T-helper 2 cell treated with Interferon-gamma antibody and Interleukin-4, amounts not matched to agents 5 μg/mL and 100 μg/mL, for 36 hours (primary cell): ENCODE data around the gene AGBL5.

ENCODE experiments used
- DNase-seq: peaks from one replicate; pipeline ENCODE4 v3.0.0; 2021; ENCODE audit warnings: low spot score
- H3K27ac Mint-ChIP-seq: one replicate; pipeline ENCODE4 v1.8.0; 2021; ENCODE audit warnings: mild to moderate bottlenecking, mixed read lengths
- H3K27me3 Mint-ChIP-seq: one replicate; pipeline ENCODE4 v1.8.0; 2021; ENCODE audit warnings: low read depth, mixed read lengths
- H3K36me3 Mint-ChIP-seq: one replicate; pipeline ENCODE4 v1.8.0; 2021; ENCODE audit warnings: low read depth, mixed read lengths
- H3K4me1 Mint-ChIP-seq: one replicate; pipeline ENCODE4 v1.8.0; 2021; ENCODE audit warnings: low read depth, mixed read lengths
- H3K4me3 Mint-ChIP-seq: one replicate; pipeline ENCODE4 v1.8.0; 2022; ENCODE audit warnings: mild to moderate bottlenecking, moderate library complexity, mixed read lengths
- H3K9me3 Mint-ChIP-seq: one replicate; pipeline ENCODE4 v1.8.0; 2021; ENCODE audit warnings: mixed read lengths

Gene AGBL5

DNA sequence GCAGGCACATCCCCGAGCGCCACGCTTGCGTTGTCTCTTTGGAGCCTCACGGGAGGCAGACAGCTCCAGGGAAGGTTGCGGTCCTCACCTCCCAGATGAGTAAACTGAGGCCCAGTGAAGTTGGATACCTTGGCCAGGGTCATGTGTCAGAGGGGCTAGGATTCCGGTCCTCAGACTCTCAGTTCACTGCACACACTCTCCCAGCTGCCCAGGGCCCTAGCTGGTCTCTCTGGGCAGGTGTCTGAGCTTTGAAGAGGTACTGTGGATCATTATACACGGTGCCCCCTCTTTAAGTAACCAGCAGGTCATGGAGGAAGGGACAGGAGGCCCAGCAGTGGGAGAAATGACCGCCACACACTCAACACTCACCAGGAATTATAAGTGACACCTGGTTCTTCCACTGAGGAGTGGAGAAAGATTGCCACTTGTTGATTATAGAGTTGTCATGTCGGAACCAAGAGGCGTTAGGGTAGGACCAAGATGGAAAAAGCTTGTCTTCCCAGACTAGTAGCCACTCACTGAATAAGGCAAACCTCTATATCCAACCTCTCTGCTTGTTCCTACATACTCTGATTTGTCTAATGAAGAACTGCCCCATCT is 18.1 kb upstream of the AGBL5 start:
- Mint-ChIP-seq H3K4me1 (peaks cover 39% of the 10 kb centered on the region), H3K4me3 (peak overlapping the region; percentile 96), H3K36me3 (peaks cover 52% of the 10 kb centered on the region), H3K9me3 (no peaks in the 10 kb centered on the region), H3K27ac (peak overlapping the region; percentile 86), H3K27me3 (no peaks in the 10 kb centered on the region)
- no peak for DNase-seq

DNA sequence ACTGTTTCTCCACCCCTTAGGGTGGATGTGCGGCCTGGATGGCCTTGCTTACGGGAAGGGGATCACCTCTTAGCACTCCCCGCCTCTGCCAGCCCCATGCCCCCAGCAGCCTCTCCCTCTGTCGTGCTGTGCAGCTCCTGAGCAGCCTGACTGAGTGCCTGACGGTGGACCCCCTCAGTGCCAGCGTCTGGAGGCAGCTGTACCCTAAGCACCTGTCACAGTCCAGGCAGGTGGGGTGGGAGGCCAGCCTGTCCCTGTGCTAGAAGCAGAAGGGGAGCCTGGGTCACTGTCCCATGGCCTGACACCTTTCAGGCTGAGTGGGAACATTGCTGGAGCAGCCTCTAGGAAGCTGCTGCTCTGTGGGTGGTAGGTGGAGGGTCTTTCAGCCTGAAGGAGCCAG is 13.5 kb upstream of the AGBL5 start:
- no peak for DNase-seq
- Mint-ChIP-seq H3K4me3 (no peak overlapping the region), H3K4me1 (peaks cover 20% of the 10 kb centered on the region), H3K36me3 (peaks cover 69% of the 10 kb centered on the region), H3K27me3 (no peaks in the 10 kb centered on the region), H3K9me3 (no peaks in the 10 kb centered on the region), H3K27ac (no peak overlapping the region)

DNA sequence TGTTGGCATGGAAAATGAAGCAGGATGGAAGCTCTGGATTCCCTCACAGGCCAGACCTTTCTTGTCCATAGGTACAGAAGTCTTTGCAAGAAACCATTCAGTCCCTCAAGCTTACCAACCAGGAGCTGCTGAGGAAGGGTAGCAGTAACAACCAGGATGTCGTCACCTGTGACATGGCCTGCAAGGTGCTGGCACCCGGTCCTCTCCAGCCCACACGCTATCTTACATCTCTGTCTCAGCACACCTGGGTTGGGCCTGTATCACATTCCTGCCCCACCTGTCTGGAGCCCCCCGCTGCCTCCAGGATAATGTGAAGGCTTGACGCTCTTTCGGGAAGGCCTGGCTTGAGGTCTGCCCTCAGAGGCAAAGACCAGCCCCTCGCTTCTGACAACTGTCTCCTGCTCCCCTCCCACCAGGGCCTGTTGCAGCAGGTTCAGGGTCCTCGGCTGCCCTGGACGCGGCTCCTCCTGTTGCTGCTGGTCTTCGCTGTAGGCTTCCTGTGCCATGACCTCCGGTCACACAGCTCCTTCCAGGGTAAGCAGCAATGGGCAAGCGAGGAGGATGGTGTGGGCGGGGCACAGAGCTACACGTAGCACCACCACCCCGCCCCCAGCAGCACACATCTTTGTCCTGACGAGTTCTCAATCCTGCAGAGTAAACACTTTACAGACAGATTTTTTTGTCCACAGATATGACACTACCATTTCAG is 12.7 kb upstream of the AGBL5 start:
- Mint-ChIP-seq H3K27ac (no peak overlapping the region), H3K4me3 (no peak overlapping the region), H3K9me3 (no peaks in the 10 kb centered on the region), H3K27me3 (no peaks in the 10 kb centered on the region), H3K36me3 (peaks cover 64% of the 10 kb centered on the region), H3K4me1 (peaks cover 15% of the 10 kb centered on the region)
- no peak for DNase-seq

- no peak overlapping the region for H3K4me3 Mint-ChIP-seq
- no peak for DNase-seq
- peaks cover 9% of the 10 kb centered on the region for H3K4me1 Mint-ChIP-seq
- no peaks in the 10 kb centered on the region for H3K9me3 Mint-ChIP-seq
- H3K36me3 Mint-ChIP-seq, result peaks cover 60% of the 10 kb centered on the region
- H3K27ac Mint-ChIP-seq, result no peak overlapping the region
- H3K27me3 Mint-ChIP-seq, result no peaks in the 10 kb centered on the region
These were observed 12.0 kb upstream of the AGBL5 start for GRCh38 chr2:27039426-27039825.

DNA sequence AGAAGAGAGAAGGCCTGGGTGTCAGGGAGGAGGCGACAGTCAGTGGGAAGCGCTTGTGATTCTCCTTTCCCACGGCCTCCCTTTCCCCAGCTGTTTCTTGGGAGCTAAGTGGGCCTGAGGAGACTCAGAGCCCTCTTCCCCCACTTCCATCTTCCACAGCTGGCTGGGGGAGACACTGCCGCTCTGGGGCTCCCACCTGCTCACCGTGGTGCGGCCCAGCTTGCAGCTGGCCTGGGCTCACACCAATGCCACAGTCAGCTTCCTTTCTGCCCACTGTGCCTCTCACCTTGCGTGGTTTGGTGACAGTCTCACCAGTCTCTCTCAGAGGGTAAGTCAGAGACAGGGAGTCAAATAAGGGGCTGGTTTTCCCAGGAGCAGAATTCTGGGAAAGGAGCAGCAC is 11.6 kb upstream of the AGBL5 start:
- Mint-ChIP-seq H3K27ac (no peak overlapping the region), H3K4me3 (no peak overlapping the region), H3K9me3 (no peaks in the 10 kb centered on the region), H3K36me3 (peaks cover 60% of the 10 kb centered on the region), H3K4me1 (peaks cover 8% of the 10 kb centered on the region), H3K27me3 (no peaks in the 10 kb centered on the region)
- no peak for DNase-seq

DNA sequence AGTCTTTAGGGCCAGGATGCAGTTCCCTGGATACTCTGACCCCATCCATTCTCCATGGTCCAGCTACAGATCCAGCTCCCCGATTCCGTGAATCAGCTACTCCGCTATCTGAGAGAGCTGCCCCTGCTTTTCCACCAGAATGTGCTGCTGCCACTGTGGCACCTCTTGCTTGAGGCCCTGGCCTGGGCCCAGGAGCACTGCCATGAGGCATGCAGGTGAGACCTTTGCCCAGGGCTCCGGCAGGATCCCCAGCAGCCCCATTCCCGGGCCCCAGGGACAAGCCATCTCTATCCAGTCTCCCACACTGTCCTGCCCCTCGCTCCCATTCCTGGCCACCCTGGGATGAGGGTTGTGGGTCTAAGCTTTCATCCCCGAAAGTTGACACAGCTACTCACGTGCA is 11.2 kb upstream of the AGBL5 start:
- Mint-ChIP-seq H3K9me3 (no peaks in the 10 kb centered on the region), H3K36me3 (peaks cover 56% of the 10 kb centered on the region), H3K27ac (no peak overlapping the region), H3K27me3 (no peaks in the 10 kb centered on the region), H3K4me1 (peaks cover 7% of the 10 kb centered on the region), H3K4me3 (no peak overlapping the region)
- DNase-seq, result no peak

DNA sequence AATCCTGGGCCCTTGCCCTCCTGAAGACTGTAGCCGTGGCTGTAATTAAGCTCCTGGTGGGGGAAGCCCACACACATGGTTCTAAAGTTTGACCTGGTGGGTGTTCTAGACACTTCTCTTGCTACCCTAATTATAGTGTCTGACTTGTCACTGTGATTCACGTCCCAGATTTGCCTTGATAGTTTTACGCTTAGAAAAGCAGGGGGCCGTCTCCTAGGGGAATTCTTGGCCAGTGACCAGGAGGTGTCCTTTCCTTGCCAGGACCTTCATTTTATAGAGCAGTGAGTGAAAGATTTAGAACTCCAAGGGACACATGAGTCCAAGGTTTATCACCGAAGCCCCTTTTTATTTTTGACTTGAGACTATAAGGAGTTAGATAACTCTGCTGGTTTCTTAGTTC is 9.7 kb upstream of the AGBL5 start:
- no peak for DNase-seq
- Mint-ChIP-seq H3K4me3 (no peak overlapping the region), H3K9me3 (no peaks in the 10 kb centered on the region), H3K27me3 (no peaks in the 10 kb centered on the region), H3K27ac (no peak overlapping the region), H3K4me1 (peaks cover 2% of the 10 kb centered on the region), H3K36me3 (peaks cover 43% of the 10 kb centered on the region)

GRCh38 chr2:27042159-27042661 is 9.3 kb upstream of the AGBL5 start:
- DNase-seq, result no peak
- H3K4me3 Mint-ChIP-seq, result no peak overlapping the region
- H3K36me3 Mint-ChIP-seq, result peaks cover 39% of the 10 kb centered on the region
- H3K9me3 Mint-ChIP-seq, result no peaks in the 10 kb centered on the region
- peaks cover 2% of the 10 kb centered on the region for H3K4me1 Mint-ChIP-seq
- H3K27me3 Mint-ChIP-seq, result no peaks in the 10 kb centered on the region
- no peak overlapping the region for H3K27ac Mint-ChIP-seq

DNA sequence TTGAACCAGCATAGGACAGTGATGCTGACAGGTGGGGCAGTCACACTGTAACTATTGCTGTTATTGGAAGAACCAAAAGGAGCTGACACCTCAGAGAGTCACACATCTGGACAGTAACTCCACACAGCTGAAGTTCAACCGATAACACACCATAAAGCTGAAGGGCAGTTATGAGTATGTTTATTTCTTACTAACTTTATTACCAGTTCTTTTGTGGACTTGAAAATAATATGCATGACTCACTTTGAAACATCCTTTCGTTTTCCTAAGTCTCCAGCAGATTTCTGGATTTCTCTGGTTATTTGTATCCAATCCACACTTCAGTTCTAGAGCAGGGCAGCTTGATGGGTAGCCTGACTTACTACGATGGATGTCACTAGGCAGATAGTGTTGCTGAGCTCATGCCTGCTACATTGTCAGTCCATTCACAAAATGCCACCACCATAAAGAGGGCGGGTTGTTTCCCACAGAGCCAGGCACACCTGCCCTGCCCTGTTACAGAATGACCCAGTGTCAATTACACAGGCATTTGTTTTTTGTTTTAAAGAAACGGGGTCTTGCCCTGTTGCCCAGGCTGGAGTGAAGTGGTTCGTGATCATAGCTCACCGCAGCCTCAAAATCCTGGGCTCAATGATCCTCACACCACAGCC is 8.4 kb upstream of the AGBL5 start:
- Mint-ChIP-seq H3K4me1 (peaks cover 3% of the 10 kb centered on the region), H3K27ac (no peak overlapping the region), H3K36me3 (peaks cover 31% of the 10 kb centered on the region), H3K4me3 (no peak overlapping the region), H3K27me3 (no peaks in the 10 kb centered on the region), H3K9me3 (no peaks in the 10 kb centered on the region)
- no peak for DNase-seq

GRCh38 chr2:27049422-27050280 is 1.8 kb upstream of the AGBL5 start:
- H3K36me3 Mint-ChIP-seq, result peaks cover 14% of the 10 kb centered on the region

GRCh38 chr2:27050281-27050995 is 1.0 kb upstream of the AGBL5 start:
- peak; percentile 90 for DNase-seq
- Mint-ChIP-seq H3K36me3 (peaks cover 20% of the 10 kb centered on the region), H3K4me3 (peak overlapping the region; percentile 97), H3K27ac (peak overlapping the region; percentile 100), H3K9me3 (no peaks in the 10 kb centered on the region), H3K27me3 (peaks cover 7% of the 10 kb centered on the region), H3K4me1 (peaks cover 27% of the 10 kb centered on the region)

More at GRCh38 chr2:27049422-27050280, 1.8 kb upstream of the AGBL5 start:
- Mint-ChIP-seq H3K9me3 (no peaks in the 10 kb centered on the region), H3K4me3 (peak overlapping the region; percentile 97), H3K4me1 (peaks cover 25% of the 10 kb centered on the region), H3K27ac (peak overlapping the region; percentile 100), H3K27me3 (peaks cover 7% of the 10 kb centered on the region)
- DNase-seq, result peak; percentile 77

- H3K4me3 Mint-ChIP-seq, result peak overlapping the region; percentile 88
- peaks cover 7% of the 10 kb centered on the region for H3K27me3 Mint-ChIP-seq
- peaks cover 30% of the 10 kb centered on the region for H3K36me3 Mint-ChIP-seq
- DNase-seq, result no peak
- H3K9me3 Mint-ChIP-seq, result no peaks in the 10 kb centered on the region
- peak overlapping the region; percentile 86 for H3K27ac Mint-ChIP-seq
- peaks cover 27% of the 10 kb centered on the region for H3K4me1 Mint-ChIP-seq
These were observed 606 bp downstream of the AGBL5 start for GRCh38 chr2:27051902-27052645.

DNA sequence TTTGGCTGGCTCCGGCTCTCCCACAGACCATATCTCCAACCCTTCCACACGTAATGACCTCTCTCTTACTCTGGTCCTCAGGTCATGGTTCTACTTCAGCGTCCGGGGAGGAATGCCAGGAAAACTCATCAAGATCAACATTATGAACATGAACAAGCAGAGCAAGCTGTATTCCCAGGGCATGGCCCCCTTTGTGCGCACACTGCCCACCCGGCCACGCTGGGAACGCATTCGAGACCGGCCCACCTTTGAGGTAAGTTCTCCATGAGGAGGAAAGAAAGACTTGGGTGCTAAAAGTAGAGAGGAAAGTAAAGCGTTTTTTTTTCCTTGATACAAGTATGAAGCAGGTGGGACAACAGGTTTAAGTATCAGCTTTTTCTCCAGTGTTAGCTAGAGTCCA is 1.9 kb downstream of the AGBL5 start:
- H3K27ac Mint-ChIP-seq, result peak overlapping the region; percentile 9
- H3K4me3 Mint-ChIP-seq, result peak overlapping the region; percentile 18

More for the DNA sequence above, 1.9 kb downstream of the AGBL5 start:
- Mint-ChIP-seq H3K27me3 (peaks cover 7% of the 10 kb centered on the region), H3K9me3 (no peaks in the 10 kb centered on the region), H3K4me1 (peaks cover 26% of the 10 kb centered on the region), H3K36me3 (peaks cover 29% of the 10 kb centered on the region)
- no peak for DNase-seq
